BLaER1 (cell line): ENCODE data around the gene MAB21L2.

Experiments
- H3K27ac ChIP-seq: shearing (Covaris generic); formaldehyde crosslinking; 2 replicates; pipeline ENCODE4 v1.8.1; 2022
- H3K27me3 ChIP-seq: shearing (Covaris generic); formaldehyde crosslinking; 2 replicates; pipeline ENCODE4 v1.8.1; 2022
- H3K36me3 ChIP-seq: shearing (Covaris generic); formaldehyde crosslinking; 2 replicates; pipeline ENCODE4 v1.8.1; 2022
- H3K4me1 ChIP-seq: shearing (Covaris generic); formaldehyde crosslinking; 2 replicates; pipeline ENCODE4 v1.8.1; 2022
- H3K4me2 ChIP-seq: shearing (Covaris generic); formaldehyde crosslinking; 2 replicates; pipeline ENCODE4 v1.8.1; 2022
- H3K4me3 ChIP-seq: shearing (Covaris generic); formaldehyde crosslinking; 2 replicates; pipeline ENCODE4 v1.8.1; 2022
- H3K9ac ChIP-seq: shearing (Covaris generic); formaldehyde crosslinking; 2 replicates; pipeline ENCODE4 v1.8.1; 2022
- H3K9me3 ChIP-seq: shearing (Covaris generic); formaldehyde crosslinking; 2 replicates; pipeline ENCODE4 v1.8.1; 2022
- H4K20me1 ChIP-seq: shearing (Covaris generic); formaldehyde crosslinking; 2 replicates; pipeline ENCODE4 v1.8.1; 2022
- Cebpa-rat ChIP-seq: shearing (Covaris generic); IDR thresholded peaks from 2 replicates; pipeline ENCODE4 v1.8.1; 2022

MAB21L2 gene

GRCh38 chr4:150574678-150575077 is 7.3 kb upstream of the MAB21L2 start:
- Histone ChIP-seq H3K9ac (no peak overlapping the region), H3K4me1 (no peaks in the 10 kb centered on the region), H3K4me3 (no peak overlapping the region), H3K36me3 (peaks cover 5% of the 10 kb centered on the region), H3K27me3 (no peaks in the 10 kb centered on the region), H3K9me3 (peaks cover 5% of the 10 kb centered on the region), H3K27ac (no peak overlapping the region), H4K20me1 (no peaks in the 10 kb centered on the region), H3K4me2 (no peak overlapping the region)
- no peak for TF ChIP-seq Cebpa-rat

GRCh38 chr4:150577796-150578195 is 4.2 kb upstream of the MAB21L2 start:
- H3K4me3 ChIP-seq, result no peak overlapping the region
- no peaks in the 10 kb centered on the region for H3K27me3 ChIP-seq
- H3K27ac ChIP-seq, result no peak overlapping the region
- peaks cover 30% of the 10 kb centered on the region for H3K9me3 ChIP-seq
- no peaks in the 10 kb centered on the region for H4K20me1 ChIP-seq
- no peaks in the 10 kb centered on the region for H3K4me1 ChIP-seq
- no peak overlapping the region for H3K4me2 ChIP-seq
- no peak overlapping the region for H3K9ac ChIP-seq
- TF ChIP-seq Cebpa-rat, result no peak
- H3K36me3 ChIP-seq, result peaks cover 18% of the 10 kb centered on the region

- Histone ChIP-seq H3K9ac (no peak overlapping the region), H3K4me2 (no peak overlapping the region), H3K27me3 (no peaks in the 10 kb centered on the region), H3K9me3 (peaks cover 41% of the 10 kb centered on the region), H3K4me1 (no peaks in the 10 kb centered on the region), H3K27ac (no peak overlapping the region), H3K36me3 (peaks cover 29% of the 10 kb centered on the region), H4K20me1 (no peaks in the 10 kb centered on the region), H3K4me3 (no peak overlapping the region)
- no peak for TF ChIP-seq Cebpa-rat
Measured at GRCh38 chr4:150578745-150579501, 3.0 kb upstream of the MAB21L2 start.

- Histone ChIP-seq H3K4me2 (no peak overlapping the region), H3K9me3 (peaks cover 44% of the 10 kb centered on the region), H3K27me3 (no peaks in the 10 kb centered on the region), H3K36me3 (peaks cover 32% of the 10 kb centered on the region), H3K27ac (no peak overlapping the region), H3K4me1 (no peaks in the 10 kb centered on the region), H3K9ac (no peak overlapping the region), H4K20me1 (no peaks in the 10 kb centered on the region), H3K4me3 (no peak overlapping the region)
- TF ChIP-seq Cebpa-rat, result no peak
Measured at GRCh38 chr4:150579551-150580234, 2.3 kb upstream of the MAB21L2 start.

- H3K4me1 ChIP-seq, result no peaks in the 10 kb centered on the region
- H4K20me1 ChIP-seq, result no peaks in the 10 kb centered on the region
- no peak for TF ChIP-seq Cebpa-rat
- H3K4me2 ChIP-seq, result no peak overlapping the region
- peaks cover 44% of the 10 kb centered on the region for H3K9me3 ChIP-seq
- no peak overlapping the region for H3K27ac ChIP-seq
- H3K27me3 ChIP-seq, result no peaks in the 10 kb centered on the region
- H3K9ac ChIP-seq, result no peak overlapping the region
- H3K4me3 ChIP-seq, result no peak overlapping the region
- H3K36me3 ChIP-seq, result peaks cover 32% of the 10 kb centered on the region
Measured at GRCh38 chr4:150580306-150580705, 1.6 kb upstream of the MAB21L2 start.

GRCh38 chr4:150581056-150581605 is 820 bp upstream of the MAB21L2 start:
- H3K27ac ChIP-seq, result no peak overlapping the region
- H4K20me1 ChIP-seq, result no peaks in the 10 kb centered on the region
- no peaks in the 10 kb centered on the region for H3K27me3 ChIP-seq
- H3K9ac ChIP-seq, result no peak overlapping the region
- no peaks in the 10 kb centered on the region for H3K4me1 ChIP-seq
- H3K9me3 ChIP-seq, result peaks cover 44% of the 10 kb centered on the region
- H3K4me2 ChIP-seq, result no peak overlapping the region
- no peak for TF ChIP-seq Cebpa-rat
- H3K36me3 ChIP-seq, result peaks cover 32% of the 10 kb centered on the region
- no peak overlapping the region for H3K4me3 ChIP-seq

- peaks cover 44% of the 10 kb centered on the region for H3K9me3 ChIP-seq
- H3K27me3 ChIP-seq, result no peaks in the 10 kb centered on the region
- H3K9ac ChIP-seq, result no peak overlapping the region
- no peak for TF ChIP-seq Cebpa-rat
- H3K4me2 ChIP-seq, result no peak overlapping the region
- H3K27ac ChIP-seq, result no peak overlapping the region
- no peak overlapping the region for H3K4me3 ChIP-seq
- no peaks in the 10 kb centered on the region for H3K4me1 ChIP-seq
- H4K20me1 ChIP-seq, result no peaks in the 10 kb centered on the region
- peaks cover 32% of the 10 kb centered on the region for H3K36me3 ChIP-seq
Measured at GRCh38 chr4:150581641-150582051, 305 bp upstream of the MAB21L2 start.

GRCh38 chr4:150582873-150583286 is 929 bp downstream of the MAB21L2 start:
- peaks cover 32% of the 10 kb centered on the region for H3K36me3 ChIP-seq
- no peaks in the 10 kb centered on the region for H3K27me3 ChIP-seq
- H3K9me3 ChIP-seq, result peaks cover 44% of the 10 kb centered on the region
- H3K9ac ChIP-seq, result no peak overlapping the region
- no peak overlapping the region for H3K4me2 ChIP-seq
- H3K27ac ChIP-seq, result no peak overlapping the region
- no peaks in the 10 kb centered on the region for H3K4me1 ChIP-seq
- H3K4me3 ChIP-seq, result no peak overlapping the region
- TF ChIP-seq Cebpa-rat, result no peak
- H4K20me1 ChIP-seq, result no peaks in the 10 kb centered on the region

GRCh38 chr4:150583287-150584110 is 1.5 kb downstream of the MAB21L2 start:
- H3K27ac ChIP-seq, result no peak overlapping the region
- no peak overlapping the region for H3K4me2 ChIP-seq
- peaks cover 32% of the 10 kb centered on the region for H3K36me3 ChIP-seq
- peaks cover 44% of the 10 kb centered on the region for H3K9me3 ChIP-seq
- H3K27me3 ChIP-seq, result no peaks in the 10 kb centered on the region
- H4K20me1 ChIP-seq, result no peaks in the 10 kb centered on the region
- no peak overlapping the region for H3K9ac ChIP-seq
- H3K4me1 ChIP-seq, result no peaks in the 10 kb centered on the region
- TF ChIP-seq Cebpa-rat, result no peak
- H3K4me3 ChIP-seq, result no peak overlapping the region
